SK-N-SH treated with all-trans-retinoic acid at 6 μM for 48 hours (cell line): ENCODE results near the gene PCTP.

Source experiments
- ATAC-seq: fragments of 200-7000 bp; cut with Tn5 transposase; 3 replicates; pipeline ENCODE4 v1.9.1; 2020; ENCODE audit warnings: mild to moderate bottlenecking, moderate library complexity
- ARNTL ChIP-seq: fragments of 450-650 bp; formaldehyde crosslinking; IDR thresholded peaks from 2 replicates; pipeline ENCODE4 v1.5.0; 2020; ENCODE audit warnings: low read depth, mild to moderate bottlenecking, moderate library complexity, borderline replicate concordance
- BACH2 ChIP-seq: fragments of 250-450 bp; sonication (Bioruptor Pico); IDR thresholded peaks from 2 replicates; pipeline ENCODE4 v1.9.0; 2021; ENCODE audit warnings: mild to moderate bottlenecking, borderline replicate concordance
- CREB5 ChIP-seq: fragments of 250-450 bp; sonication (Bioruptor Pico); IDR thresholded peaks from 2 replicates; pipeline ENCODE4 v1.5.1; 2020; ENCODE audit warnings: low read depth, mild to moderate bottlenecking, moderate library complexity
- CSDC2 ChIP-seq: fragments of 250-450 bp; sonication (Bioruptor Pico); IDR thresholded peaks from 2 replicates; pipeline ENCODE4 v1.5.0; 2020; ENCODE audit warnings: mild to moderate bottlenecking, moderate library complexity
- CSRNP3 ChIP-seq: fragments of 250-450 bp; sonication (Bioruptor Pico); IDR thresholded peaks from 2 replicates; pipeline ENCODE4 v1.5.1; 2021; ENCODE audit warnings: mild to moderate bottlenecking, moderate library complexity
- ESRRG ChIP-seq: fragments of 250-450 bp; sonication (Bioruptor Pico); IDR thresholded peaks from 2 replicates; pipeline ENCODE4 v1.6.1; 2021; ENCODE audit warnings: mild to moderate bottlenecking
- ISL1 ChIP-seq: fragments of 250-450 bp; sonication (Bioruptor Pico); IDR thresholded peaks from 2 replicates; pipeline ENCODE4 v2.1.2; 2022; ENCODE audit warnings: mild to moderate bottlenecking, moderate library complexity
- OSR1 ChIP-seq: fragments of 250-450 bp; sonication (Bioruptor Pico); IDR thresholded peaks from 2 replicates; pipeline ENCODE4 v1.8.0; 2022; ENCODE audit warnings: moderate library complexity, mild to moderate bottlenecking, inconsistent platforms
- PATZ1 ChIP-seq: fragments of 250-450 bp; sonication (Bioruptor Pico); IDR thresholded peaks from 2 replicates; pipeline ENCODE4 v1.8.0; 2020; ENCODE audit warnings: mild to moderate bottlenecking, moderate library complexity, borderline replicate concordance
- POU6F1 ChIP-seq: fragments of 250-450 bp; sonication (Bioruptor Pico); IDR thresholded peaks from 2 replicates; pipeline ENCODE4 v1.8.0; 2021; ENCODE audit warnings: low read depth, mild to moderate bottlenecking, moderate library complexity, borderline replicate concordance
- PPARA ChIP-seq: fragments of 250-450 bp; sonication (Bioruptor Pico); IDR thresholded peaks from 2 replicates; pipeline ENCODE4 v1.5.0; 2020; ENCODE audit warnings: mild to moderate bottlenecking, borderline replicate concordance
- SNAI2 ChIP-seq: fragments of 250-450 bp; sonication (Bioruptor Pico); IDR thresholded peaks from 2 replicates; pipeline ENCODE4 v1.5.0; 2020; ENCODE audit warnings: mild to moderate bottlenecking, moderate library complexity
- TCF4 ChIP-seq: fragments of 250-450 bp; sonication (Bioruptor Pico); IDR thresholded peaks from 2 replicates; pipeline ENCODE4 v1.8.0; 2021; ENCODE audit warnings: mild to moderate bottlenecking, moderate library complexity, borderline replicate concordance
- TSHZ2 ChIP-seq: fragments of 250-450 bp; sonication (Bioruptor Pico); IDR thresholded peaks from 2 replicates; pipeline ENCODE4 v1.5.0; 2020; ENCODE audit warnings: mild to moderate bottlenecking, moderate library complexity
- ZC3H10 ChIP-seq: fragments of 250-450 bp; sonication (Bioruptor Pico); IDR thresholded peaks from 2 replicates; pipeline ENCODE4 v1.5.1; 2021; ENCODE audit warnings: mild to moderate bottlenecking, moderate library complexity
- ZFP30 ChIP-seq: fragments of 450-650 bp; formaldehyde crosslinking; IDR thresholded peaks from 2 replicates; pipeline ENCODE4 v1.5.0; 2022; ENCODE audit warnings: mild to moderate bottlenecking, moderate library complexity
- ZNF565 ChIP-seq: fragments of 450-650 bp; formaldehyde crosslinking; conservative IDR thresholded peaks from 2 replicates; pipeline ENCODE4 v1.5.0; 2020; ENCODE audit warnings: low read depth, mild to moderate bottlenecking, moderate library complexity
- ZNF70 ChIP-seq: fragments of 450-650 bp; formaldehyde crosslinking; IDR thresholded peaks from 2 replicates; pipeline ENCODE4 v1.5.0; 2020; ENCODE audit warnings: mild to moderate bottlenecking, moderate library complexity
- ZNF8 ChIP-seq: fragments of 450-650 bp; formaldehyde crosslinking; IDR thresholded peaks from 2 replicates; pipeline ENCODE4 v1.5.0; 2020; ENCODE audit warnings: mild to moderate bottlenecking, moderate library complexity

PCTP gene

GRCh38 chr17:55820675-55821074 lies 69.8 kb downstream of the PCTP start:
- ATAC-seq, result no peak
- TF ChIP-seq ZNF565 (CRISPR knock-in tag), result no peak
- TF ChIP-seq CSRNP3 (CRISPR knock-in tag), result no peak
- TF ChIP-seq SNAI2 (CRISPR knock-in tag), result no peak
- TF ChIP-seq ARNTL, result no peak
- TF ChIP-seq CREB5 (CRISPR knock-in tag), result no peak
- no peak for TF ChIP-seq ZC3H10 (CRISPR knock-in tag)
- TF ChIP-seq ZNF8 (CRISPR knock-in tag), result no peak
- no peak for TF ChIP-seq ISL1
- no peak for TF ChIP-seq PATZ1 (CRISPR knock-in tag)
- no peak for TF ChIP-seq BACH2 (CRISPR knock-in tag)
- no peak for TF ChIP-seq OSR1 (CRISPR knock-in tag)
- no peak for TF ChIP-seq ZNF70 (CRISPR knock-in tag)
- no peak for TF ChIP-seq CSDC2 (CRISPR knock-in tag)
- TF ChIP-seq POU6F1, result no peak
- TF ChIP-seq TSHZ2 (CRISPR knock-in tag), result no peak
- no peak for TF ChIP-seq ESRRG (CRISPR knock-in tag)
- TF ChIP-seq TCF4, result no peak

- ATAC-seq, result no peak
- TF ChIP-seq ISL1 (no peak), CREB5 (CRISPR knock-in tag) (no peak), ZNF8 (CRISPR knock-in tag) (no peak), ZFP30 (CRISPR knock-in tag) (no peak), ZC3H10 (CRISPR knock-in tag) (no peak), ZNF565 (CRISPR knock-in tag) (no peak), OSR1 (CRISPR knock-in tag) (no peak), POU6F1 (no peak), PATZ1 (CRISPR knock-in tag) (no peak), CSDC2 (CRISPR knock-in tag) (no peak), ZNF70 (CRISPR knock-in tag) (no peak), BACH2 (CRISPR knock-in tag) (no peak), TSHZ2 (CRISPR knock-in tag) (no peak), CSRNP3 (CRISPR knock-in tag) (no peak), PPARA (CRISPR knock-in tag) (no peak)
These were observed 71.2 kb downstream of the PCTP start for GRCh38 chr17:55822028-55822427.
